Ishikawa (cell line): ENCODE results near the gene METRNL.

Source experiments
- CEBPB ChIP-seq: IDR thresholded peaks from 2 replicates; pipeline ENCODE4 v1.6.1; 2012
- CREB1 ChIP-seq: IDR thresholded peaks from 2 replicates; pipeline ENCODE4 v1.6.1; 2012; ENCODE audit warnings: low read depth
- EGR1 ChIP-seq: IDR thresholded peaks from 2 replicates; pipeline ENCODE4 v1.6.1; 2012
- EP300 ChIP-seq: IDR thresholded peaks from 2 replicates; pipeline ENCODE4 v1.6.1; 2012; ENCODE audit warnings: borderline replicate concordance
- FOXM1 ChIP-seq: IDR thresholded peaks from 2 replicates; pipeline ENCODE4 v1.6.1; 2012; ENCODE audit warnings: low read depth, borderline replicate concordance
- NFIC ChIP-seq: IDR thresholded peaks from 2 replicates; pipeline ENCODE4 v1.6.1; 2012
- RAD21 ChIP-seq: IDR thresholded peaks from 2 replicates; pipeline ENCODE4 v1.6.1; 2012; ENCODE audit warnings: low read depth
- TAF1 ChIP-seq: IDR thresholded peaks from 2 replicates; pipeline ENCODE4 v1.6.1; 2012; ENCODE audit warnings: low read depth, mild to moderate bottlenecking
- TCF12 ChIP-seq: IDR thresholded peaks from 2 replicates; pipeline ENCODE4 v1.6.1; 2012; ENCODE audit warnings: low read depth
- TEAD4 ChIP-seq: IDR thresholded peaks from 2 replicates; pipeline ENCODE4 v1.6.1; 2012
- YY1 ChIP-seq: IDR thresholded peaks from 2 replicates; pipeline ENCODE4 v1.6.1; 2012; ENCODE audit warnings: low read depth
- ZBTB7A ChIP-seq: IDR thresholded peaks from 2 replicates; pipeline ENCODE4 v1.6.1; 2012; ENCODE audit warnings: low read depth
- TF ChIP-seq, protein P1 (sequence below): IDR thresholded peaks from 2 replicates; pipeline ENCODE4 v1.6.1; 2012
- TF ChIP-seq, protein P2 (sequence below): IDR thresholded peaks from 2 replicates; pipeline ENCODE4 v1.6.1; 2012
- TF ChIP-seq, protein P3 (sequence below): IDR thresholded peaks from 2 replicates; pipeline ENCODE4 v1.6.1; 2012; ENCODE audit warnings: low read depth, mild to moderate bottlenecking

The METRNL gene

DNA sequence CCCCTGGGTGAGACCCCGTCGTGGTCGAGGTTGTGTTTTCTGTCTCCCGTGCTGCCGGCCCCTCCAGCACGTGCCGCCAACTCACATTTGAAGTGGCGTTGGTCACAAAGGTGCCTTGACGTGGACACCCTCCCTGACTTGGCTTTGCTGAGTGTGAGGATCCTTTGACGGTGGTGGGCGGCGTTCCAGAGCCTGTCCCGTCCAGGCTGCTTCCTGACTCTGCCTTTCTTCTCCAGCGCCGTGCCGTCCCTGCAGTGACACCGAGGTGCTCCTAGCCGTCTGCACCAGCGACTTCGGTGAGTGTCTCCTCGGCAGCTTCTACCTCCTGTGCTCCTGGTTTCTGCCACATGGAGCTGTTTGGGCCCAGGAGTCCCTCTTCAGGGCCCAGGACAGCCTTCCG, 13.5 kb downstream of the METRNL start:
- TF ChIP-seq, protein P1, sequence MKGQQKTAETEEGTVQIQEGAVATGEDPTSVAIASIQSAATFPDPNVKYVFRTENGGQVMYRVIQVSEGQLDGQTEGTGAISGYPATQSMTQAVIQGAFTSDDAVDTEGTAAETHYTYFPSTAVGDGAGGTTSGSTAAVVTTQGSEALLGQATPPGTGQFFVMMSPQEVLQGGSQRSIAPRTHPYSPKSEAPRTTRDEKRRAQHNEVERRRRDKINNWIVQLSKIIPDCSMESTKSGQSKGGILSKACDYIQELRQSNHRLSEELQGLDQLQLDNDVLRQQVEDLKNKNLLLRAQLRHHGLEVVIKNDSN: no peak
- TF ChIP-seq EP300 (no peak), TCF12 (no peak), CEBPB (no peak)

DNA sequence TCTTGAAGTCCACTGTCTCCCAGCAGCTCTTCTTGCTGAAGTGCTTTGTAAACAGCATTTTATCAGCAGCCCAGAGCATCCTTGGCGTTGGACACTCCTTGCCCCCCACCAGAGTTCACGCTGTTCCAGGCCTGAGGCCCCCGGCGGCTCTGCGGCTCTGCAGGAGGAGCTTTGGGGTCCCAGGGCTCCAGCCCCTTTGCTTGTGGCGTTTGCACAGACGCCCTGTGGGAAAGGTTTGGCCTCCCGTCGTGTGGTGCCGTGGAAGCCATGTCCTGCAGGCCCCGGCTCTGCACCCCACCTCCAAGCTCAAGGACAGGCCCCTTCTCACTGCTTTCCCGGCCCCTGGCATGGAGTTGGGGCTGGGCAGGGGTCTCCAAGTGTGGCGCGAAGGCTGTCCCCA, 14.1 kb downstream of the METRNL start:
- no peak for TF ChIP-seq FOXM1
- TF ChIP-seq CEBPB: no peak
- TF ChIP-seq YY1: no peak
- TF ChIP-seq EGR1: no peak
- no peak for TF ChIP-seq TCF12
- TF ChIP-seq NFIC: no peak
- TF ChIP-seq, protein P2, sequence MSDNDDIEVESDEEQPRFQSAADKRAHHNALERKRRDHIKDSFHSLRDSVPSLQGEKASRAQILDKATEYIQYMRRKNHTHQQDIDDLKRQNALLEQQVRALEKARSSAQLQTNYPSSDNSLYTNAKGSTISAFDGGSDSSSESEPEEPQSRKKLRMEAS: no peak

DNA sequence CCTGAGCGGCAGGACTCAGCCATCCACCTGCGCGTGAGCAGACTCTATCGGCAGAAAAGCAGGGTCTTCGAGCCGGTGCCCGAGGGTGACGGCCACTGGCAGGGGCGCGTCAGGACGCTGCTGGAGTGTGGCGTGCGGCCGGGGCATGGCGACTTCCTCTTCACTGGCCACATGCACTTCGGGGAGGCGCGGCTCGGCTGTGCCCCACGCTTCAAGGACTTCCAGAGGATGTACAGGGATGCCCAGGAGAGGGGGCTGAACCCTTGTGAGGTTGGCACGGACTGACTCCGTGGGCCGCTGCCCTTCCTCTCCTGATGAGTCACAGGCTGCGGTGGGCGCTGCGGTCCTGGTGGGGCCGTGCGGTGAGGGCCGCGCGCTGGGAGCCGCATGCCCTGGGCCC, 14.9 kb downstream of the METRNL start:
- TF ChIP-seq NFIC (no peak), EP300 (no peak), EGR1 (no peak), CEBPB (no peak), ZBTB7A (no peak), CREB1 (no peak), FOXM1 (no peak), TAF1 (no peak), TCF12 (no peak)
- TF ChIP-seq, protein P2: no peak
- TF ChIP-seq, protein P3, sequence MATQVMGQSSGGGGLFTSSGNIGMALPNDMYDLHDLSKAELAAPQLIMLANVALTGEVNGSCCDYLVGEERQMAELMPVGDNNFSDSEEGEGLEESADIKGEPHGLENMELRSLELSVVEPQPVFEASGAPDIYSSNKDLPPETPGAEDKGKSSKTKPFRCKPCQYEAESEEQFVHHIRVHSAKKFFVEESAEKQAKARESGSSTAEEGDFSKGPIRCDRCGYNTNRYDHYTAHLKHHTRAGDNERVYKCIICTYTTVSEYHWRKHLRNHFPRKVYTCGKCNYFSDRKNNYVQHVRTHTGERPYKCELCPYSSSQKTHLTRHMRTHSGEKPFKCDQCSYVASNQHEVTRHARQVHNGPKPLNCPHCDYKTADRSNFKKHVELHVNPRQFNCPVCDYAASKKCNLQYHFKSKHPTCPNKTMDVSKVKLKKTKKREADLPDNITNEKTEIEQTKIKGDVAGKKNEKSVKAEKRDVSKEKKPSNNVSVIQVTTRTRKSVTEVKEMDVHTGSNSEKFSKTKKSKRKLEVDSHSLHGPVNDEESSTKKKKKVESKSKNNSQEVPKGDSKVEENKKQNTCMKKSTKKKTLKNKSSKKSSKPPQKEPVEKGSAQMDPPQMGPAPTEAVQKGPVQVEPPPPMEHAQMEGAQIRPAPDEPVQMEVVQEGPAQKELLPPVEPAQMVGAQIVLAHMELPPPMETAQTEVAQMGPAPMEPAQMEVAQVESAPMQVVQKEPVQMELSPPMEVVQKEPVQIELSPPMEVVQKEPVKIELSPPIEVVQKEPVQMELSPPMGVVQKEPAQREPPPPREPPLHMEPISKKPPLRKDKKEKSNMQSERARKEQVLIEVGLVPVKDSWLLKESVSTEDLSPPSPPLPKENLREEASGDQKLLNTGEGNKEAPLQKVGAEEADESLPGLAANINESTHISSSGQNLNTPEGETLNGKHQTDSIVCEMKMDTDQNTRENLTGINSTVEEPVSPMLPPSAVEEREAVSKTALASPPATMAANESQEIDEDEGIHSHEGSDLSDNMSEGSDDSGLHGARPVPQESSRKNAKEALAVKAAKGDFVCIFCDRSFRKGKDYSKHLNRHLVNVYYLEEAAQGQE: no peak
- TF ChIP-seq, protein P1: no peak

DNA sequence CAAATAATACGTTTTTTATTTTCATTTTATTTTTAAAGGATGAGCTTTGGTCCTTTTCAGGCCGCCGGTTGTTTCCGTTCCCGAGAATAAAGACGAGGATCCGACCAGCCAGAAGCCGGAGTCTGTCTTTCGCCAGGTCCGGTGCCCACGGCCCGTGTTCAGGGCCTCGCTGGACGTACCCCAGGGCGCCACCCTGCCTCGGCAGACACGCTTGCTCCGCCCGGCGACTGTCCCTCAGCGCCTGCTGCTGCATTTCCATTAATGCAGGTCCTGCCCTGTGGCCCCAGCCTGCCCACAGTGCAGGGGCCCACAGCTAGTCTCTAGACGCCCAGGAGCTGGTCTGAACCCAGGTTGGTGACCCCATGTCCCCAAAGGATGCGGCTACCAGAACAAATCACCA, 15.6 kb downstream of the METRNL start:
- TF ChIP-seq EP300 (no peak), TCF12 (no peak), RAD21 (no peak), CEBPB (no peak), YY1 (no peak), CREB1 (no peak), ZBTB7A (no peak), FOXM1 (no peak), TAF1 (no peak), TEAD4 (no peak), NFIC (no peak)
- TF ChIP-seq, protein P1: no peak
- TF ChIP-seq, protein P3: no peak
- TF ChIP-seq, protein P2: no peak

DNA sequence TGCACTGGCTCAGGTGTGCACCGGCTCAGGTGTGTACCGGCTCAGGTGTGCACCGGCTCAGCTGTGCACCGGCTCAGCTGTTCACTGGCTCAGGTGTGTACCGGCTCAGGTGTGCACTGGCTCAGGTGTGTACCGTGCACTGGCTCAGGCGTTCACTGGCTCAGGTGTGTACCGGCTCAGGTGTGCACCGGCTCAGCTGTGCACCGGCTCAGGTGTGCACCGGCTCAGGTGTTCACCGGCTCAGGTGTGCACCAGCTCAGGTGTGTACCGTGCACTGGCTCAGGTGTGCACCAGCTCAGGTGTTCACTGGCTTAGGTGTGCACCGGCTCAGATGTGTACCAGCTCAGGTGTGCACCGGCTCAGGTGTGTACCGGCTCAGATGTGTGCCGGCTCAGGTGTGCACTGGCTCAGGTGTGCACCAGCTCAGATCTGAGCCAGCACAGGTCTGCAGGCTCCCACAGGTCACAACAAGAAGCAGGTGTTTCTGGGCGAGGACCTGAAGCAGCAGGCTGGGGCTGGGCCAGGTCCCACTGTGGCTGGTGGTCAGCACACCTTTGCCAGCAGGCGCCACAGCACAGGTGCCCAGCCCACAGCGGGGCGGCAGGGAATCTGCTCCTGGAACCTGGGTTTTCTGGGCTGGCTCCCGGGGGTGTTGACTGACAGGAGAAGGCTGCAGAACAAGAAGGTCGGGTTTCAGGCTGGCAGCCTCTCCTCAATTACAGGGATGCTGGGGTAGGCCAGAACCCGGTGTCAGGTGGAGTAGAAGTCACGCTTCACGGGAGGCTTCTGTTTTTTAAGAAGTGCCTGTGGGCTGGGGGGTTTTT, 17.2 kb downstream of the METRNL start:
- peak; percentile 78 for TF ChIP-seq EGR1
- peak; percentile 29 for TF ChIP-seq RAD21
- peak; percentile 44; the same call in 1 of the 2 replicates for TF ChIP-seq CEBPB
- TF ChIP-seq TCF12: peak; percentile 99
- TF ChIP-seq FOXM1: peak; percentile 84
- peak; percentile 80 for TF ChIP-seq ZBTB7A
- TF ChIP-seq, protein P1: peak; percentile 43
- no peak for TF ChIP-seq CREB1
- peak; percentile 82 for TF ChIP-seq TEAD4
- TF ChIP-seq YY1: peak; percentile 53; the same call in 1 of the 2 replicates
- TF ChIP-seq, protein P2: peak; percentile 77
- TF ChIP-seq, protein P3: no peak
- TF ChIP-seq NFIC: peak; percentile 96
- TF ChIP-seq TAF1: no peak; the same call in 1 of the 2 replicates
- TF ChIP-seq EP300: peak; percentile 93
